GM12873 (cell line): ENCODE data around the gene EGFR.

Experiments used
- CTCF ChIP-seq: IDR thresholded peaks from 2 replicates; pipeline ENCODE4 v1.5.1; 2012; ENCODE audit warnings: low read depth, mild to moderate bottlenecking, moderate library complexity, low read length, control low read depth; ENCODE audit not compliant: insufficient read depth; ENCODE audit errors: missing control alignments

EGFR gene

DNA sequence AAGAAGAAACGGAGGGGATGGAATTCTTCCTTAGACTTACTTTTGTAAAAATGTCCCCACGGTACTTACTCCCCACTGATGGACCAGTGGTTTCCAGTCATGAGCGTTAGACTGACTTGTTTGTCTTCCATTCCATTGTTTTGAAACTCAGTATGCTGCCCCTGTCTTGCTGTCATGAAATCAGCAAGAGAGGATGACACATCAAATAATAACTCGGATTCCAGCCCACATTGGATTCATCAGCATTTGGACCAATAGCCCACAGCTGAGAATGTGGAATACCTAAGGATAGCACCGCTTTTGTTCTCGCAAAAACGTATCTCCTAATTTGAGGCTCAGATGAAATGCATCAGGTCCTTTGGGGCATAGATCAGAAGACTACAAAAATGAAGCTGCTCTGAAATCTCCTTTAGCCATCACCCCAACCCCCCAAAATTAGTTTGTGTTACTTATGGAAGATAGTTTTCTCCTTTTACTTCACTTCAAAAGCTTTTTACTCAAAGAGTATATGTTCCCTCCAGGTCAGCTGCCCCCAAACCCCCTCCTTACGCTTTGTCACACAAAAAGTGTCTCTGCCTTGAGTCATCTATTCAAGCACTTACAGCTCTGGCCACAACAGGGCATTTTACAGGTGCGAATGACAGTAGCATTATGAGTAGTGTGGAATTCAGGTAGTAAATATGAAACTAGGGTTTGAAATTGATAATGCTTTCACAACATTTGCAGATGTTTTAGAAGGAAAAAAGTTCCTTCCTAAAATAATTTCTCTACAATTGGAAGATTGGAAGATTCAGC lies 187.6 kb downstream of the EGFR start:
- no peak for TF ChIP-seq CTCF

- no peak for TF ChIP-seq CTCF
Measured at GRCh38 chr7:55207436-55208125, 188.8 kb downstream of the EGFR start.

DNA sequence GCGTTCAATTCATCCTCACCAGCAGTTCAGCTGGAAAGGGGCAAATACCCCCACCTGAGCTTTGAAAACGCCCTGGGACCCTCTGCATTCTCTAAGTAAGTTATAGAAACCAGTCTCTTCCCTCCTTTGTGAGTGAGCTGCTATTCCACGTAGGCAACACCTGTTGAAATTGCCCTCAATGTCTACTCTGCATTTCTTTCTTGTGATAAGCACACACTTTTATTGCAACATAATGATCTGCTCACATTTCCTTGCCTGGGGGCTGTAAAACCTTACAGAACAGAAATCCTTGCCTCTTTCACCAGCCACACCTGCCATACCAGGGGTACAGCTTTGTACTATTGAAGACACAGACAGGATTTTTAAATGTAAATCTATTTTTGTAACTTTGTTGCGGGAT lies 190.5 kb downstream of the EGFR start:
- no peak for TF ChIP-seq CTCF

DNA sequence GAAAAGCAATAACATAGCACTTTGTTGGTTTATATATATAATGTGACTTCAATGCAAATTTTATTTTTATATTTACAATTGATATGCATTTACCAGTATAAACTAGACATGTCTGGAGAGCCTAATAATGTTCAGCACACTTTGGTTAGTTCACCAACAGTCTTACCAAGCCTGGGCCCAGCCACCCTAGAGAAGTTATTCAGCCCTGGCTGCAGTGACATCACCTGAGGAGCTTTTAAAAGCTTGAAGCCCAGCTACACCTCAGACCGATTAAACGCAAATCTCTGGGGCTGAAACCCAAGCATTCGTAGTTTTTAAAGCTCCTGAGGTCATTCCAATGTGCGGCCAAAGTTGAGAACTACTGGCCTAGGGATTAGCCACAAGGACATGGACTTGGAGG lies 191.4 kb downstream of the EGFR start:
- TF ChIP-seq CTCF: no peak

GRCh38 chr7:55210716-55211115 lies 191.9 kb downstream of the EGFR start:
- TF ChIP-seq CTCF: no peak

- no peak for TF ChIP-seq CTCF
Measured at GRCh38 chr7:55211726-55212125, 192.9 kb downstream of the EGFR start.

- no peak for TF ChIP-seq CTCF
Measured at GRCh38 chr7:55212176-55212575, 193.4 kb downstream of the EGFR start.
